Naive B cell (primary cell): Measurements from ENCODE around the gene CSNK1A1. TPM values are rescaled to one million over a fixed set of nuclear protein-coding genes. Genes with fewer than 3 reads are reported as not detected.
"Not testable (repeated sequence)": the region's sequence is repeated elsewhere in the genome, so short reads cannot be mapped to it uniquely, and the experiment has no call there.

Source experiments
- ATAC-seq, 2 donors: fragments of 150-1000 bp; cut with Tn5 transposase; 2 replicates each; pipeline ENCODE4 v1.10.0; 2021; ENCODE audit warnings: low read depth in 2 of 2, mild to moderate bottlenecking in 2 of 2, moderate library complexity in 2 of 2
- DNase-seq: peaks from one replicate; pipeline ENCODE4 v3.0.0; 2022
- H3K27ac Mint-ChIP-seq, 6 donors: one replicate each; pipeline ENCODE4 v1.8.0; 2020 to 2022; ENCODE audit warnings: mild to moderate bottlenecking in 6 of 6, mixed read lengths in 6 of 6, moderate library complexity in 5 of 6, inconsistent platforms in 2 of 6
- H3K27me3 Mint-ChIP-seq, 3 donors: one replicate each; pipeline ENCODE4 v1.8.0; 2021 to 2022; ENCODE audit warnings: mixed read lengths in 3 of 3, mild to moderate bottlenecking in 1 of 3
- H3K36me3 Mint-ChIP-seq, 2 donors: one replicate each; pipeline ENCODE4 v1.8.0; 2020 to 2022; ENCODE audit warnings: mixed read lengths in 2 of 2, inconsistent platforms in 1 of 2, mild to moderate bottlenecking in 1 of 2
- H3K4me1 Mint-ChIP-seq, 3 donors: one replicate each; pipeline ENCODE4 v1.8.0; 2020 to 2022; ENCODE audit warnings: mixed read lengths in 3 of 3, inconsistent platforms in 1 of 3, mild to moderate bottlenecking in 1 of 3, moderate library complexity in 1 of 3
- H3K4me3 Mint-ChIP-seq, 8 donors: one replicate each; pipeline ENCODE4 v1.8.0; 2020 to 2022; ENCODE audit warnings: mild to moderate bottlenecking in 8 of 8, mixed read lengths in 8 of 8, moderate library complexity in 8 of 8, inconsistent platforms in 2 of 8
- H3K9me3 Mint-ChIP-seq, 7 donors: one replicate each; pipeline ENCODE4 v1.8.0; 2020 to 2022; ENCODE audit warnings: mixed read lengths in 7 of 7, mild to moderate bottlenecking in 5 of 7, inconsistent platforms in 2 of 7, moderate library complexity in 1 of 7
- polyA plus RNA-seq, 6 donors: library from polyadenylated mRNA; unstranded; fragments of 300-500 nt; fragmentation: Illumina TruSeq; gene quantifications; one replicate each; pipeline ENCODE4 v1.2.3, GENCODE V29; 2021; ENCODE audit warnings: low read depth in 6 of 6

The CSNK1A1 gene
- polyA plus RNA-seq, 6 donors from 2014 or later = 100 to 148 (median 129) TPM

- DNase-seq (no peak), ATAC-seq (no peak)
- no peaks in the 10 kb centered on the region for H3K4me1 Mint-ChIP-seq
- H3K27ac Mint-ChIP-seq = no peak overlapping the region
- peaks cover 7 to 11% (median 10%) of the 10 kb centered on the region in 3 donors for H3K27me3 Mint-ChIP-seq
- H3K9me3 Mint-ChIP-seq = peaks cover 0 to 4% (median 0%) of the 10 kb centered on the region in 7 donors
- no peak overlapping the region for H3K4me3 Mint-ChIP-seq
- no peaks in the 10 kb centered on the region for H3K36me3 Mint-ChIP-seq
Observed at GRCh38 chr5:149448831-149449714, 102.2 kb downstream of the CSNK1A1 start.

GRCh38 chr5:149448431-149448830 lies 102.8 kb downstream of the CSNK1A1 start:
- Mint-ChIP-seq H3K4me1 (no peaks in the 10 kb centered on the region), H3K4me3 (no peak overlapping the region), H3K9me3 (peaks cover 0 to 4% (median 0%) of the 10 kb centered on the region in 7 donors), H3K27ac (no peak overlapping the region), H3K27me3 (peaks cover 7 to 11% (median 10%) of the 10 kb centered on the region in 3 donors), H3K36me3 (no peaks in the 10 kb centered on the region)
- no peak for ATAC-seq
- DNase-seq = no peak

- no peak for ATAC-seq
- no peak overlapping the region for H3K27ac Mint-ChIP-seq
- H3K9me3 Mint-ChIP-seq = peaks cover 0 to 4% (median 0%) of the 10 kb centered on the region in 7 donors
Observed at GRCh38 chr5:149447373-149448367, 103.6 kb downstream of the CSNK1A1 start.

GRCh38 chr5:149446794-149447193 lies 104.4 kb downstream of the CSNK1A1 start:
- ATAC-seq, H3K36me3 Mint-ChIP-seq, DNase-seq, H3K4me3 Mint-ChIP-seq, H3K9me3 Mint-ChIP-seq, H3K4me1 Mint-ChIP-seq: not testable (repeated sequence)
- Mint-ChIP-seq H3K27me3 (peaks cover 11 to 18% (median 12%) of the 10 kb centered on the region in 3 donors), H3K27ac (peak overlapping the region in 1 of 6 donors; percentile 15)

More at GRCh38 chr5:149447373-149448367, 103.6 kb downstream of the CSNK1A1 start:
- Mint-ChIP-seq H3K4me1 (no peaks in the 10 kb centered on the region), H3K27me3 (peaks cover 7 to 14% (median 11%) of the 10 kb centered on the region in 3 donors), H3K36me3 (no peaks in the 10 kb centered on the region), H3K4me3 (no peak overlapping the region)
- no peak for DNase-seq

GRCh38 chr5:149445739-149446369 lies 105.4 kb downstream of the CSNK1A1 start:
- Mint-ChIP-seq H3K9me3 (peaks cover 0 to 4% (median 0%) of the 10 kb centered on the region in 7 donors), H3K4me3 (peak overlapping the region in 1 of 8 donors; percentile 69), H3K36me3 (no peaks in the 10 kb centered on the region), H3K4me1 (peaks cover 0 to 5% (median 3%) of the 10 kb centered on the region in 3 donors), H3K27ac (no peak overlapping the region), H3K27me3 (peaks cover 11 to 18% (median 12%) of the 10 kb centered on the region in 3 donors)
- DNase-seq = no peak
- no peak for ATAC-seq

GRCh38 chr5:149445343-149445738 lies 105.9 kb downstream of the CSNK1A1 start:
- Mint-ChIP-seq H3K9me3 (peaks cover 0 to 4% (median 0%) of the 10 kb centered on the region in 7 donors), H3K4me1 (peaks cover 0 to 5% (median 3%) of the 10 kb centered on the region in 3 donors), H3K36me3 (no peaks in the 10 kb centered on the region), H3K27me3 (peaks cover 12 to 18% (median 13%) of the 10 kb centered on the region in 3 donors), H3K27ac (no peak overlapping the region), H3K4me3 (no peak overlapping the region)
- DNase-seq (no peak), ATAC-seq (no peak)

- H3K9me3 Mint-ChIP-seq, ATAC-seq, DNase-seq, H3K4me3 Mint-ChIP-seq, H3K36me3 Mint-ChIP-seq, H3K4me1 Mint-ChIP-seq: not testable (repeated sequence)
- Mint-ChIP-seq H3K27me3 (peaks cover 13 to 23% (median 20%) of the 10 kb centered on the region in 3 donors), H3K27ac (peak overlapping the region in 1 of 6 donors; percentile 3)
Observed at GRCh38 chr5:149444430-149444829, 106.8 kb downstream of the CSNK1A1 start.

GRCh38 chr5:149443210-149443609 lies 108.0 kb downstream of the CSNK1A1 start:
- Mint-ChIP-seq H3K4me3 (no peak overlapping the region), H3K4me1 (peaks cover 0 to 5% (median 3%) of the 10 kb centered on the region in 3 donors), H3K36me3 (no peaks in the 10 kb centered on the region), H3K9me3 (peaks cover 0 to 4% (median 0%) of the 10 kb centered on the region in 7 donors), H3K27me3 (peaks cover 21 to 23% (median 22%) of the 10 kb centered on the region in 3 donors), H3K27ac (no peak overlapping the region)
- ATAC-seq (no peak), DNase-seq (no peak)

GRCh38 chr5:149442563-149443182 lies 108.6 kb downstream of the CSNK1A1 start:
- ATAC-seq = peak; percentile 30 to 58
- DNase-seq = peak; percentile 34
- no peak overlapping the region for H3K27ac Mint-ChIP-seq
- H3K9me3 Mint-ChIP-seq = peaks cover 0 to 4% (median 0%) of the 10 kb centered on the region in 7 donors
- peaks cover 21 to 25% (median 22%) of the 10 kb centered on the region in 3 donors for H3K27me3 Mint-ChIP-seq
- H3K4me3 Mint-ChIP-seq = no peak overlapping the region
- peaks cover 0 to 5% (median 3%) of the 10 kb centered on the region in 3 donors for H3K4me1 Mint-ChIP-seq
- no peaks in the 10 kb centered on the region for H3K36me3 Mint-ChIP-seq

Other genes with a start within 250 kb of the CSNK1A1 start
- gene GRPEL2, start 205.9 kb downstream of the CSNK1A1 start, polyA plus RNA-seq = 1 to 10 TPM in 5 of 6 donors, under 1 TPM in 1; 0.49 to 3.4 (median 2.0) TPM
- 1 to 10 TPM; 5.4 to 9.2 (median 8.0) TPM for gene PCYOX1L, start 193.4 kb downstream of the CSNK1A1 start, polyA plus RNA-seq
- gene IL17B, start 172.1 kb downstream of the CSNK1A1 start, polyA plus RNA-seq = not detected
- gene ARHGEF37, start 30.1 kb upstream of the CSNK1A1 start, polyA plus RNA-seq = under 1 TPM in 1 of 6 donors, not detected in 5; 0.95 TPM
- gene PPARGC1B, start 178.9 kb upstream of the CSNK1A1 start, polyA plus RNA-seq = 1 to 10 TPM in 5 of 6 donors, under 1 TPM in 1; 0.62 to 2.5 (median 1.6) TPM